Measurements from ENCODE around the gene EML2.

GRCh38 chr19:45598267-45599001 is 40.8 kb downstream of the EML2 start:
- TF ChIP-seq POLR2A (IDR thresholded peaks at IDR 0.05) = no peak
- no peak for TF ChIP-seq CTCF (IDR thresholded peaks at IDR 0.05)
